HK-2 (cell line): ENCODE measurements around the gene WWC2.
A peak's percentile ranks its signal among the peaks of the same experiment; 100 is the strongest.

Experiments used
- DNase-seq: peaks from one replicate; pipeline ENCODE4 v3.0.0-alpha.2; 2018; ENCODE audit not compliant: unreplicated experiment

The WWC2 gene

DNA sequence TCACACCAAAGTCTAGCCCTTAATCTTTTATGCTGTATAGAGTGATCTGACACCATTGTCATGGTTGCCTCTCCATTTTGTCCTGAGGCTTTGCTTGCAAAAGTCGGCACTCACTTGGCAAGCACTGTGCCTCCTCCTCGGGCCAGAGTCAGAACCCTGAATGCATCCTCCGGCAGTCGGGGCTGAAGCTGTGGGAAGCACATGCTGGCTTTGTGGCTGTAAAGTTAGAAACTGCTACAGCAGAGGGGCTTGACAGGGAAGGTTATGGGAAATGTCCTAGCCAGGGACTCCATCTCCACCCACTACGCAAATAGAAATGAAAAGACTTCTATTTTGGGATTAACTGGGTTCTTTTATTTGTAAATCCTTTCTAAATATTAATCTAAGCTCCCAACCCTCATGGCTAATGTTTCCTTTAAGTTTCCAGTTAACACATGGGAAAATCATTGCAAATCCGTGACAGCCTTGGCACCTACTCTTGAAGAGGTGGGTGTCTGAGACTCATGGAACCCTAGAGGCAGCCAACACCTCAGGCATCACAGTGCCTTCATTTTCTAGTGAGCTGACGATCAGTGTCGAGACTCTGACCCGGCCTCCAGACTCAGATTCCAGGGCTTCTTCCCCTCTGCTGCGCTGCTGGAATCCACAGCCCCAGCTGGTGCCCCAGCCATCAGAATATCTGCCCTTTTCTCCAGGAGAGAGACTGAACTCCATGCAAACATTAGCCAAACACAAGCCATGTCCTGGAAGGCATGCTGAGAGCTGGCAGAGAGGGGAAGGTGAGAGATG is 231.1 kb downstream of the WWC2 start:
- no peak for DNase-seq

DNA sequence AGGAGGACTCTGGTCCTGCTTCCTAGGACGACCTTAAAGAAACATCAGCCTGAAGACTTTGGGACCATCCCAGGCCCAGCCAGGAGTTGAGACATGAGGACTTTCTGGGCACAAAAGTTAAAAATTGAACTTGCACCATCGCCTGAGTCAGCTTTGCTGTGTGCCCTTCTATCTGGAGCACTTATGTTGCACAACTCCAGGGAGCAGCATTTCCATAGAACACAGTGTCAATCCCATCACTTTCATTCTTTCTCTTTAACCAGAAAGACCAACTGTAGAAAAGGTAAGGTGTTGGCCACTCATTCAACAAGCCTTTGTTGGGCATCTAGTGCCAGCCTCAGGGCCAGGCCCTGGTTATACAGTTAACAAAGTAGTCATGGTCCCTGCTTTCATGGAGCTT is 231.8 kb downstream of the WWC2 start:
- no peak for DNase-seq

DNA sequence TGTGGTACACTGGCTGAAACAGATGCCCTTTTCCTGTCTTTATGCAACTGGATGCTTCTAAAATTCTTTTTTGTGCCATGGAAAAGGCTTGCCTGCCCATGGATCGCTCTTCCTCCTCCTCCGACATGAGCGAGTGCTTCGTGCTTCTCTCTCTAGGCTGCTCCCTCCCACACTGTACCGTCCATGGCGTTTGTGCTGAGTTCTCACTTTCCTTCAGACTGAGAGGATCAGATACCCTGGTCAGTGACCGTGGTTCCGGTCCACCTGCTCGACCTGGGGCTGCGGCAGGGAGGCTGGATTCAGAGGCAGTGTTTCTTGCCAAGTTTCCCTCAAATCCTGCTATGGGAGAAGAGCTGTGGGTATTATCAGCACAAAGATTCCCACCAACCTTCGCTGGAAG is 233.4 kb downstream of the WWC2 start:
- DNase-seq: no peak

DNA sequence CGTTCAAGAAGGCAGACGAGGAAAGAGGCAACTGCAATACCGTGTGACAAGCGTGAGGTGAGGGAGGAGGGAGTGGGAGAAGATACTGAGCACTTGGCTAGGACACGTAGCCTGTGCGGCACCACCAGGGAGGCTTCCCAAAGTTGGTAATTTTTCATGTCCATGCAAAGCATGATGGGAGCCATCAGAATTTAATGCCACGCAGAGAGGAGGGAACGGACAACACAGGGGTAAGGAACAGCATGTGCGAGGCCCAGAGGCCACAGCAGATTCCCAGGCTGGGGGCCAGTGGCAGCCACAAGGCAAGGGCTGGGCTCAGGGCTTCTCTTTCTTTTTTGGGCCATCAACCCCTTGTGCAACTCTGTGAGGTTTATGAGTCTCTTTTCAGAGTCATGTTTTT is 234.1 kb downstream of the WWC2 start:
- DNase-seq: no peak

DNA sequence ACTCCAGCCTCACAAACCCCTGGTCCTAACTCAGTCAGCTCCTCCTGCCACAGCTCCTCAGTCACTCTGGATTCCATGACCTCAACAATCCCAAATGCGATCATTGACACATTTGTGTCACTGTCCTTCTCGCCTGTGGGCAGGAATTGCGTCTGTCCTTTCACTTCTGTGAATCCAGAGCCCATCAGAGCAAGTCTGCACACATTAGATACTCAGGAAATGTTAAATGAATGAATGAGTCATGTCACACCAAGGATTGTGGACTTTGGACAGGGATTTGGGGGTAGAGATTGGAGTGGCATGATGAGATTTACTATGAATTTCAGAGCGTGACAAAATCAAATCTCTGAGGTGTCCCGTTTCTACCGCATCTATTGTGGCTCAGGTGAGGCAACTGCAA is 234.9 kb downstream of the WWC2 start:
- DNase-seq: no peak

DNA sequence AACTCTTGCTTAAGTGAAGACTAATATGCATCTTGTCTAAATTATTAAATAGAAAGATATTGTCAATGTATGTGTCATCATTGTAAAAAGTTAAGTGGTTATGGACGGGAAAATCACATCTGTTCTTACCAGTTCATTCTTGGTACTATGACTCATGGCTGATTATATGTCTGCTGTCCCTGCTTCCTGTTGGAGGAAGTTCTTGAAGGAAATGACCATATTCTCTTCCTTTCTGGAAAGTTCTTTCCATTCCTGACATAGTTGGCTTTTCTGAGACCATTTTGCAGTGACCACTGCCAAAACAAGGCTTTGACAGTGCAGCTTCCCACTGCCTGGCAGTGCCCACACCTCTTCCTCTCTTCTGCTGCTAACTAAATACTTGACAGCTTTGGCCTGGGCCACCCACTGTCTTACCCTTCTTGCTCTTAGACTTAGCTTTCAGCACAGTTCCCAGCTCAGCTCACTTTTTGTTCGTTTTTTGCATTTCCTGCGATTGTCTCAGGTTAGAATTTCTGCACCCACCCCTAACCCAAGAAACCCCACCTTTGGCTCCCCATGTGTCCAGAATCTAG is 236.4 kb downstream of the WWC2 start:
- peak; percentile 21 for DNase-seq

DNA sequence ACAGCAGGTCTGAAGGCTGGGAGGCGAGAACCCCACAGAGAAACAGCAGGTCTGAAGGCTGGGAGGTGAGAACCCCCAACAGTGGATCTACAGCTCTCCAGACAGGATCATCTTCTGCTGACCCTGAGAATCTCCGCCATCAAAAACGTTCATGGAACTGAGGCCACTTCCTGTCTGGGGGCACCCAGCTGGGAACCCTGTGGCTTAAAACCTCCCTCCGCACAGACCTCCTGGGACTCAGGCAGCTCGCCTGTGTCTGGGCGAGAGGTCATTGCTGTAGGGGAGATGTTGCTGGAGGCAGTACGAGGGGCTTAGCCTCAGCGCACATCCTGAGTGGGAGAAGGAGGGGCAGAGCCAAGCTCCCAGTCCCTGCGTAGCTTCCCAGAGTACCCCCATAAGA is 238.3 kb downstream of the WWC2 start:
- DNase-seq: no peak

DNA sequence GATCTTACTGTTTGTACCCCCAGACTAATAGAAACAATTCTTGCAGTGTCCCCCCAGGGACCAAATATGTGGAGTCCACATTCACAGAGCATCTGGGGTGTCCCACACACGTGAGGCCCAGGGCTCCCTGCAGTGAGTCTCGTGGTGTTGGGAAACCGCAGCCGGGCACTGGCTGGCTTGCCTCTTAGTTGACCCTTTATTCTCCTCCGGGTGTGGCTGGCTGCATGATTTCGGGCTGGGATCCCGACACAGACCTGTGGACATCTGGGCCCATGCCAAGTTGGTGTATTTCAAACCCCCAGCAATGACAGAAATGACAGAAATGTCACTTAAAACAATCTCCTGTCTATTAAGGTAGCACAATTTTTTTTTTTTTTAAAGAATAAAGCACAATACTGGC is 238.8 kb downstream of the WWC2 start:
- no peak for DNase-seq

DNA sequence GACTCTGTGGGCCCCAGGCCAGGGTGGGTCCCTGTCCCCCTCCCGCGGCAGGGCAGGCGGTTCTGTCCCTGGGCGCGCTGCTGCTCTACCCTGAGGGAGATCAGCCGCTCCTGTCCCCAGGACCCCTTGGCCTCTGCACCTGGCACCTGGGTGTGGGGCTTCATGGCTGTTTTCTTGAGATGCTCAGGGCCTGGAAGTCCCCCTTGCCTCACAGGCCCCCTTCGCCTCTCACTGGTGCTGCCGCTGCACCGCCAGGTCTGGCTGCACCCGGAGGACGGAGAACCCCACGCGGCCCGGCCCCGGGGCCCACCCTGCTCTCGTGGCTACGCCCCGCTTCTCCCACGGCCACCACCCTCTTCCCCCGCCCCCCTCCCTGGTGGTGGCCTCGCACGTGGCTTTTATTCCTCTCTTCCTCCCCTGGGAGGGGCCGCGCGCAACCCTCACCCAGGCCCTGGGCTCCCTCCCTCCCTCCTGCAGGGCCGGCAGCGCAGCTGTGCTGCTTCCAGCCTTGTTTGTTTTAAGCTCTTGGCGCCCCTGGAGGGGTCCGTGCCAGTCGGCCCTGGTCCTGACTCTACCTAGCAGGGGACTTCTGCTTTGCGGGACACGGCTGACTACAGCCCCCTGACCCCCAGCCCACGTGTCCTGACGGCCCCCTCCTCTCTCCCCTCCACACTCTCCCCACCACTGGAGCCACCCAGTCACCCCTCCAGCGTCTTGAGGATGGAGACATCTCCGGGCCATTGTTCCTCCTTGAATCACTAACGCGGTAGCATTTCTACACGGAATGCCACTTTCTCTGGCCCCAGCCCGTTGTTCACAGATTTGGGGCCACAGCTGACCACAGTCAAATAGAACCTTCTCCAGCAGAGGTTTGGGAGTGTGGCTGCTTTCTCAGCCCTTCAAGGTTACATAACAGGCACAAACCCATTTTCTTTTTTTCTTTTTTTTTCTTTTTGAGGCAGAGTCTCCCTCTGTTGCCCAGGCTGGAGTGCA is 243.8 kb downstream of the WWC2 start:
- DNase-seq: no peak

DNA sequence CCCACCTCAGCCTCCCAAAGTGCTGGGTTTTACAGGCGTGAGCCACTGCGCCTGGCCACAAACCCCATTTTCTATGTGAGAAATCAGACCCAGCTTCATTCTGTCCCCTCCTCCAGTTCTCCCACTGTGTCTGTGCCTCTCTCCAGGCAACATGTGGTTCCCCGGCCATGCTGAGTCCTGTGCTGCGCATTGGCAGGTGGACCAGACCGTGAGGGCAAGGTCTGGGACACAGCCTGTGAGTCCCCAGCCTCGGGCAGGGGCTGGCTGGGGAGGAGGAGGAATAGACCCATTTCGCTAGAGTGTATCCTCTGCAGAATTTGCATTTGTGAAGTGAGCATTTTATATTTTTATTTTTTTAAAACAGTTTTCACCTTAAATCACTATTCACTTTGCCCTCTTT is 244.7 kb downstream of the WWC2 start:
- no peak for DNase-seq

DNA sequence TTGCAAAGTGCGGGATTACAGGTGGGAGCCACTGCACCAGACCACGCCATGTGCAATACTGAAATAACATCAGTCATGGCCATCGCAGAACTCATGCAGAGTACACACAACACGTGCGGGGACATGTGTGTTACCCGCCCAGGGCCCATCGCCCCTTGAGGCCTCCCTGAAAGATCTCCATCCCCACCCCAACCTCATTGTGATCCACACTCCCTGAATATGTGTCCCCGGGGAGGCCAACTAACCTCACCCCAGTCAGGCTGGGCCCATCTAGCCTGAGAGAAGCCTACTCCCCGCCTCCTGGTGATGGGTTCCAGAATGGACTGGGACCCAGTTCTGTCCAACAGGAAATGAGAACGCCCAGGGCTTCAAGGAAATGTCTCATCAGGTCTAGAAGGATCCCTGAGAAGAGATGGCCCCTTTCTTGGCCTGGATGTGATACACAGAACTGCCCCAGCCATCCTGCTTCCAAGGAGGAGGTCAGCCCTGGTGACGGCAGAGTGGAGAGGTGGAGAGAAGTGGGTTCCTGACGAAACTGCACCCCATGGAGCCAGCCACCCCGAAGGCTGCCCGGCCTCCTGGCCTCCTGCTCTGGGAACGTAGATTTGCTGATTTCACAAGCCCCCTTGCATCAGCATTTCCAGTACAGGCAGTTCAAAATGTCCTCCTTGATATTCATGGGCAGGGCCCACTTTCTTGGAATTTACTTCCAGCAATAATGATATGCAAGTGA is 245.6 kb downstream of the WWC2 start:
- DNase-seq: no peak

DNA sequence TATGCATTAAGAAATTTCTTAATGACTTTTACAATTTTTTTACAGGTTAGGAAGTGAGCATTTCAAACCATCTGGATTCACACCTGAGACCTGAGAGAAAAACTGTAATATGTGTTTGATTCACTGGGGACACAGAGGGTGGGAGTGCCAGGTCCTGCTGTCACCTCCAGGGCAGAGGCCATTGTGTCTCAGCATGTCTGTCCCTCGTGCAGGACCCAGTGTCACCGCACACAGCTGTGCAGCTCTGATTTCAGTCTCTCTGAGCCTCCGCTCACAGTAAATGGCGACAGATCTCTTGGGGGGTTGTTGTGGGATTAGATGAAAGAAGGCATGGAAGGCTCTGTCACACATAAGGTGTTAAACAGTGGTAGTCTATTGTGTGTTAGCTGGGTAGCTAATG is 246.2 kb downstream of the WWC2 start:
- DNase-seq: no peak

DNA sequence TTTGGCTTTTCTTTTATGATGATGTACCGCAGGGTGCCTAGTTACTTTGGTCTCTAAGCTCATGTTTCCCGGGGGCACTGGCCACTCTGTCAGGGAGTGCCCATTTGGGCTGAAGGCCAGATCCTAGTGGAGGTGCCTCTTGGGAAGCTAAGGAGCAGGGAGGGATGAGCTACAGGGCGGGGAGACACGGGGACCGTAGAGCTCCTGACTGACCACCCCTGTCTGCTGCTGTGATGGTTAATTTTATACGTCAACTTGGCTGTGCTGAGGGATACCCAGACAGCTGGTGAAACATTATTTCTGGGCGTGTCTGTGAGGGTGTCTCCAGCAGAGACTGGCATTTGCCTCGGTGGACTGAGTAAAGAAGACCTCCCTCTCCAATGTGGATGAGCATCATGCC is 248.1 kb downstream of the WWC2 start:
- DNase-seq: no peak

DNA sequence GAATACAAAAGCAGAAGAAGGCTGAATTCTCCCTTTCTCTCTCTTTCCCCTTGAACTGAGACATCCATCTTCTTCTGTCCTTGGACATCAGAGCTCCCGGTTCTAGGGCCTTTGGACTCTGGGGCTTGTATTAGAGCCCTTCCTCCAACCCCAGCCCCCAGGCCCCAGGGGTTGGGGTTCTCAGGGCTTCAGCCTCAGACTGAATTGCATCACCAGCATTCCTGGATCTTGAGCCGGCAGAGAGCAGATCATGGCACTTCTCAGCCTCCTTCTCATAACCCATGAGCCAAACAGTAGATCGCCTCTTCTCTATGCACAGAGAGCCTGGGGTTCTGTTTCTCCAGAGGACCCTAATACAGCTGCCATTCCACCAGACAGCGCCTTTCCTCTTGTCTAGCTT is 248.5 kb downstream of the WWC2 start:
- no peak for DNase-seq

DNA sequence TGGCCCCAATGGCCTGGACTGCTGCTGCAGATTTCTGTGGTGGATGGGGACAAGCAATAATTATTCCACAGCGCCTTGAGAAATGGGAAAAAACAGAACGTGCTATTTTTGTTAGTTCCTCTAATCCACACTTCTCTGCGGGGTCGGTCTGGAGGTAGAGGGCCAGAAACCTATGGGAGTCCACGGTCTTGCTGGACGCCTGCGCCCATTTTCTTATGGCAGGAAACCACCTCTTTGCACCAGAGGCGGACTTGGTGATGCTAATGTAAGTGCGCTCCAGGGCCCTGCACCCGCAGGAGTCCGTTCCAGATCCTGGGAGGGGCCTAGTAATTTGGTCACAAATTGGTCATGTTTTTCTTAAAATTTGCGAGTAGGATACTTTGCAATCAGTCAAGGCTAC is 249.1 kb downstream of the WWC2 start:
- no peak for DNase-seq

DNA sequence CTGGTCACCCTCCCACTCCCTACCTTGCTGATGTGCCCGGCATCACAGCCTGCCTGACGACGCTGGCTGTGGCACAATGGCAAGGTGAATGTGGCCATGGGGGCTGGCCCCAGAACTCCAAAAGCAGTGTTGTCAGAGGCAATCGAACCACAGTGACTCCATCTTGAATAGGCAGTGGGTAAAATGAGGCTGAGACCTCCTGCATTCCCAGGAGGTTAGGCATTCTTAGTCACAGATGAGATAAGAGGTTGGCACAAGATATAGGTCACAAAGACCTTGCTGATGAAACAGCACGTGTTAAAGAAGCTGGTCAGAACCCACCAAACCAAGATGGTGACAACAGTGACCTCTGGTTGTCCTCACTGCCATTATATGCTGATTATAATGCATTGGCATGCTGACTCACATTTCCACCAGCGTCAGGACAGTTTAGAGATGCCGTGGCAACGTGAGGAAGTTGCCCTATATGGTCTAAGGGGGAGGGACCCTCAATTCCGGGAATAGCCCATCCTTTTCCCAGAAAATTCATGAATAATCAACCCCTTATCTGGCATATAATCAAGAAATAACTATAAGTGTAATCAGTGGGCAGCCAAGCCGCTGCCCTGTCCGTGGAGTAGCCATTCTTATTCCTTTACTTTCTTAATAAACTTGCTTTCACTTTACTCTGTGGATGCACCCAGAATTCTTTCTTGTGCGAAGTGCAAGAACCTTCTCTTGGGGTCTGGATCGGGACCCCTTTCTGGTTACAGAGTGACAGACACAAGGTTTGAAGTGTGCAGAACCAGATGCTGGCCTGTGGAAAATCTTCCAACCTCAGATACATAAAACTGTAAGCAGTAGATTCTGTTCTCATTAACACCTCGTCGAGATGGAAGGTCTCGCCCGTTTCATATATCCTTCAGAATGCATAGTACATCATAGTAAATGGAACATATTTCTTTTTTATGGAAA is 249.9 kb downstream of the WWC2 start:
- peak; percentile 61 for DNase-seq

DNA sequence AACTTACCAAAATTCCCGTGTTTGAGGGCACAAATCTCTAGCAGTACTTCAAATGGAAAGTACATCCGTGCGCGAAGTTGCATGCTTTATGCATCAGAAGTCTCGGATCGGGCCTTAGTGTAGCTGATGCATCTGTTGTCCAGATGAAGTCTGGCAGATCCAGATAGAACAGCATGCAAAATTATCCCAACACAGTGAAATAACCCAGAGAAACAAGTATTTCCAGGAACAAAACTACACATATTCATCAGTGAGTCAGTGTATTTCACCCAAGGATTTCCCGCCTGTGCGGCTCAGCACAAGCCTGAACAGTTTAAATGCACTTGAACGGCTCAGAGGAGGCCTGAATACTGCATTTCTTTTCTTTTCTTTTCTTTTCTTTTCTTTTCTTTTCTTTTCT is 250.6 kb downstream of the WWC2 start:
- no peak for DNase-seq

DNA sequence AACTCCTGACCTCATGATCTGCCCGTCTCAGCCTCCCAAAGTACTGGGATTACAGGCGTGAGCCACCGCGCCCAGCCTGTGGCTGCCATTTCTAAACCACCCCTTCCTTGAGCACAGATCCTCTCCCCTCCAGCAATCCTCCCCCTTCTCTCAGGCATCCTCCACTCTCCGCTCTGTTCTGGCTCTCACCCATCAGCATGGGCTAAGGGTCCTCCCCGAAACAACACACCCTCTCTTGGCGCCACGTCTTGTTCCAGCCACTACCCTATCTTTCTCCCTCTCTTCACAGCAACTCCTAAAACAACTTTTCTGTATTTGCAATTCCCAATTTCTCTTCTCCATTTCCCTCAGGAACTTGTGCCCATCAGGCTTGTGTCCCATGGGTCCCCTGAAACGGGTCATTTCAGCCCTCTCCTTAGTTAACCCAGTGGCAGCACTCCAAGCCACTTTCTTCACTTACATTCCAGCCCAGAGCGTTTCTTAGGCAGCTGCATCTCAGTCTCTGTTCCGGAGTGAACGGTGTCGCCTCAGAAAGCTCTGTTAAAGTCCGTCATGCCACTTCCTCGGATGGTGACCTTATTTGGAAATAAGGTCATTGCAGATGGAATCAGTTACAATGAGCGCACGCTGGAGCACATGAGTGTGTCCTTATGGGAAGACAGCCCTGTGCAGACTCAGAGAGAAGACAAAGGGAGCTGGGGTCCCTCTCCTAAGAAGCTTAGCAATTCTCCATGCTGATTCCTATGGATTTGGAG is 251.4 kb downstream of the WWC2 start:
- no peak for DNase-seq

DNA sequence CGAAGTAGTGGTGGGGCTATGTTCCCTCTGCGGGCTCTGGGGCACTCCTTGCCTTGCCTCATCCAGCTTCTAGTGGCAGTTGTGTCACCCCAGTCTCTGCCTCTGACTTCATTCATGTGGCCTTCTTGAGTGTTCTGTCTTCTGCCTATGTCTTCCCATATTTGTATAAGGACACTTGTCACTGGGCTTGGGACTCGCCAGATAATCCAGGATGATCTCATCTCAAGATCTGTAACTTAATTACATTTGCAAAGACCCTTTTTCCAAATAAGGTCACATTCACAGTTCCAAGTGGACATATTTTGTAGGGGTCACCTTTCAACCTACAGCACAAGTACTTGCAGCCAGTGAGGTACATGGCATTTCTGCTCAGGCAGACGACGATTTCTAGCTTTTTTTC is 253.5 kb downstream of the WWC2 start:
- DNase-seq: no peak

DNA sequence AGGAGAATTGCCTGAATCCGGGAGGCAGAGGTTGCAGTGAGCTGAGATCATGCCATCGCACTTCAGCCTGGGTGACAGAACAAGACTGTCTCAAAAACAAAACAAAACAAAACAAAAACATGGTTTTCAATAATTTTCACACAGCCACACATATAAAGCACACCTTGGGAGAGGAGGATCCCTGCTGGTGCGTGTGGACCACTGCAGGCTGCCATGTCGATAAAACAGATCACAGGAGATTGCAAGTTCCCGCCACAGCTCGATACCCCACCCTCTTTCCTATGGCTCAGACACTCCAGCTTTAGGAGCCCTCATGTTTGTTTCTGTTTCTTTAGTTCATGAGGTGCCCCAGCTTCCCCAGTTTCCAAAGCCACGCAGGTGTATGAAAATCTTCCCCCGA is 254.5 kb downstream of the WWC2 start:
- no peak for DNase-seq
